ENCODE results near the gene DPM3. TPM values are rescaled to one million over a fixed set of nuclear protein-coding genes. Genes with fewer than 3 reads are reported as not detected.

DPM3 gene
- total and polyA plus RNA-seq, 9 of the 15 experiments (the other 6 are each of a cell fraction or from before 2014, with no cell fraction given): 3.7 to 120 (median 36.4) TPM

DNA sequence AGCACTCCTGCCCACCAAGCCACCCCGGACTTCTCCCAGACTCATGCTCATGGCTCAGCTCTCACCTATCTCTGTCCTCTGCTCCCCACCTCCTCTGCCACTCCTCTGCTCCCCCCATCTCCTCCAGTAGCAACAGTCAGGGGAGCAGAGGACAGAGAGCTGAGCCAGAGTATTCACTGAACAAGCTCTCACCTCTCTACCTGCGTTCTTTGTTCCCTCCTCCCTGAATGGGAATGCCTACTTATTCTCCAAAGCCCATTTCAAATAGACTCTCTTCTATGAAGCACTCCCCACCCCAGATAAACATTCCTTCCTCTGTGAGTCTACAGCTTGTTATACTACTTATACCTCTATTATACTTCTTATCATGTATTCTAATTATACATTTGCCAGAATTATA lies 19.1 kb downstream of the DPM3 start:
- peak; percentile 13 for ATAC-seq
- DNase-seq (ENCODE audit: extremely low read depth in 1 of 4, low spot score in 3 of 4): no peak
- TF ChIP-seq MBD2 (IDR thresholded peaks at IDR 0.05; ENCODE audit: borderline replicate concordance, low read depth) (no peak), HDAC8 (tag; IDR thresholded peaks at IDR 0.05) (0 out of 2 replicates have a peak, but pooled peaks have one; percentile 8)
- TF ChIP-seq, protein P1, sequence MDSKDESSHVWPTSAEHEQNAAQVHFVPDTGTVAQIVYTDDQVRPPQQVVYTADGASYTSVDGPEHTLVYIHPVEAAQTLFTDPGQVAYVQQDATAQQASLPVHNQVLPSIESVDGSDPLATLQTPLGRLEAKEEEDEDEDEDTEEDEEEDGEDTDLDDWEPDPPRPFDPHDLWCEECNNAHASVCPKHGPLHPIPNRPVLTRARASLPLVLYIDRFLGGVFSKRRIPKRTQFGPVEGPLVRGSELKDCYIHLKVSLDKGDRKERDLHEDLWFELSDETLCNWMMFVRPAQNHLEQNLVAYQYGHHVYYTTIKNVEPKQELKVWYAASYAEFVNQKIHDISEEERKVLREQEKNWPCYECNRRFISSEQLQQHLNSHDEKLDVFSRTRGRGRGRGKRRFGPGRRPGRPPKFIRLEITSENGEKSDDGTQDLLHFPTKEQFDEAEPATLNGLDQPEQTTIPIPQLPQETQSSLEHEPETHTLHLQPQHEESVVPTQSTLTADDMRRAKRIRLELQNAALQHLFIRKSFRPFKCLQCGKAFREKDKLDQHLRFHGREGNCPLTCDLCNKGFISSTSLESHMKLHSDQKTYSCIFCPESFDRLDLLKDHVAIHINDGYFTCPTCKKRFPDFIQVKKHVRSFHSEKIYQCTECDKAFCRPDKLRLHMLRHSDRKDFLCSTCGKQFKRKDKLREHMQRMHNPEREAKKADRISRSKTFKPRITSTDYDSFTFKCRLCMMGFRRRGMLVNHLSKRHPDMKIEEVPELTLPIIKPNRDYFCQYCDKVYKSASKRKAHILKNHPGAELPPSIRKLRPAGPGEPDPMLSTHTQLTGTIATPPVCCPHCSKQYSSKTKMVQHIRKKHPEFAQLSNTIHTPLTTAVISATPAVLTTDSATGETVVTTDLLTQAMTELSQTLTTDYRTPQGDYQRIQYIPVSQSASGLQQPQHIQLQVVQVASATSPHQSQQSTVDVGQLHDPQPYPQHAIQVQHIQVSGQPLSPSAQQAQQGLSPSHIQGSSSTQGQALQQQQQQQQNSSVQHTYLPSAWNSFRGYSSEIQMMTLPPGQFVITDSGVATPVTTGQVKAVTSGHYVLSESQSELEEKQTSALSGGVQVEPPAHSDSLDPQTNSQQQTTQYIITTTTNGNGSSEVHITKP (IDR thresholded peaks at IDR 0.05; ENCODE audit: partially characterized antibody): peak; percentile 16

More for the DNA sequence above, 19.1 kb downstream of the DPM3 start:
- no peak for FAIRE-seq
- Histone ChIP-seq H3K36me3 (ENCODE audit: control insufficient read depth, insufficient read depth, low read length) (no peaks in the 10 kb centered on the region), H3K4me2 (ENCODE audit: insufficient read depth, low read length) (peak overlapping the region; percentile 37; the same call in 1 of the 2 replicates), H3K9me3 (replicated peaks; ENCODE audit: control insufficient read depth, insufficient read depth, low read depth, low read length) (no peaks in the 10 kb centered on the region), H4K20me1 (replicated peaks; ENCODE audit: control insufficient read depth, insufficient read depth, low read length) (no peaks in the 10 kb centered on the region), H3K79me2 (ENCODE audit: control insufficient read depth, insufficient read depth, low read length) (no peaks in the 10 kb centered on the region), H3K9me1 (ENCODE audit: control insufficient read depth, insufficient read depth, low read length) (no peaks in the 10 kb centered on the region), H3K27me3 (ENCODE audit: control insufficient read depth in 2 of 2, insufficient read depth in 2 of 2, low read length in 2 of 2) (no peaks in the 10 kb centered on the region), H2AFZ (ENCODE audit: low read depth, low read length) (peak overlapping the region; percentile 78), H3K9ac (ENCODE audit: insufficient read depth in 1 of 2, low read depth in 2 of 2, low read length in 2 of 2) (peak overlapping the region; percentile 24 to 74; a peak in 2 of 4 replicates), H3K27ac (ENCODE audit: extremely low read depth, low read depth, low read length) (peak overlapping the region; percentile 12; the same call in 1 of the 3 replicates), H3K4me3 (no peak overlapping the region), H3K4me1 (replicated peaks in 1 of 2; ENCODE audit: control insufficient read depth in 2 of 2, insufficient read depth in 2 of 2, low read length in 2 of 2) (peaks cover 19 to 25% of the 10 kb centered on the region in 2 experiments)
- no TSS peak for BruUV-seq (replicated peaks)
- ChIA-PET CTCF (ENCODE audit: low intra/inter-chr PET ratio) (interaction anchor here (1.3 kb wide), 1 partner anchor 47 kb away, joined by 3 read pairs; no protein-coding TSS in a partner anchor), POLR2A (no interaction called here)
- in situ Hi-C loops (cut with MboI) (no loop called here), intact Hi-C loops (cut with micrococcal nuclease) (no loop called here)
- 28% methylated on average over 2 of the region's 2 CpGs for WGBS (ENCODE audit: insufficient coverage, low coverage, missing lambda C conversion rate)

Data from K562 (cell line).